SK-N-SH treated with all-trans-retinoic acid at 6 μM for 48 hours (cell line): Measurements from ENCODE around the gene PLD1.

Source experiments
- ATAC-seq: fragments of 200-7000 bp; cut with Tn5 transposase; 3 replicates; pipeline ENCODE4 v1.9.1; 2020; ENCODE audit warnings: mild to moderate bottlenecking, moderate library complexity
- ARNTL ChIP-seq: fragments of 450-650 bp; formaldehyde crosslinking; IDR thresholded peaks from 2 replicates; pipeline ENCODE4 v1.5.0; 2020; ENCODE audit warnings: low read depth, mild to moderate bottlenecking, moderate library complexity, borderline replicate concordance
- BACH2 ChIP-seq: fragments of 250-450 bp; sonication (Bioruptor Pico); IDR thresholded peaks from 2 replicates; pipeline ENCODE4 v1.9.0; 2021; ENCODE audit warnings: mild to moderate bottlenecking, borderline replicate concordance
- CSDC2 ChIP-seq: fragments of 250-450 bp; sonication (Bioruptor Pico); IDR thresholded peaks from 2 replicates; pipeline ENCODE4 v1.5.0; 2020; ENCODE audit warnings: mild to moderate bottlenecking, moderate library complexity
- ESRRG ChIP-seq: fragments of 250-450 bp; sonication (Bioruptor Pico); IDR thresholded peaks from 2 replicates; pipeline ENCODE4 v1.6.1; 2021; ENCODE audit warnings: mild to moderate bottlenecking
- ISL1 ChIP-seq: fragments of 250-450 bp; sonication (Bioruptor Pico); IDR thresholded peaks from 2 replicates; pipeline ENCODE4 v2.1.2; 2022; ENCODE audit warnings: mild to moderate bottlenecking, moderate library complexity
- PPARA ChIP-seq: fragments of 250-450 bp; sonication (Bioruptor Pico); IDR thresholded peaks from 2 replicates; pipeline ENCODE4 v1.5.0; 2020; ENCODE audit warnings: mild to moderate bottlenecking, borderline replicate concordance
- RARB ChIP-seq: fragments of 250-450 bp; sonication (Bioruptor Pico); IDR thresholded peaks from 2 replicates; pipeline ENCODE4 v1.8.0; 2021; ENCODE audit warnings: mild to moderate bottlenecking, moderate library complexity
- SNAI2 ChIP-seq: fragments of 250-450 bp; sonication (Bioruptor Pico); IDR thresholded peaks from 2 replicates; pipeline ENCODE4 v1.5.0; 2020; ENCODE audit warnings: mild to moderate bottlenecking, moderate library complexity
- TCF4 ChIP-seq: fragments of 250-450 bp; sonication (Bioruptor Pico); IDR thresholded peaks from 2 replicates; pipeline ENCODE4 v1.8.0; 2021; ENCODE audit warnings: mild to moderate bottlenecking, moderate library complexity, borderline replicate concordance
- TOX ChIP-seq: fragments of 250-450 bp; sonication (Bioruptor Pico); IDR thresholded peaks from 2 replicates; pipeline ENCODE4 v1.8.0; 2021; ENCODE audit warnings: mild to moderate bottlenecking, moderate library complexity, borderline replicate concordance
- ZC3H10 ChIP-seq: fragments of 250-450 bp; sonication (Bioruptor Pico); IDR thresholded peaks from 2 replicates; pipeline ENCODE4 v1.5.1; 2021; ENCODE audit warnings: mild to moderate bottlenecking, moderate library complexity
- ZFP3 ChIP-seq: fragments of 250-450 bp; sonication (Bioruptor Pico); IDR thresholded peaks from 2 replicates; pipeline ENCODE4 v1.5.0; 2020; ENCODE audit warnings: mild to moderate bottlenecking, moderate library complexity
- ZFP30 ChIP-seq: fragments of 450-650 bp; formaldehyde crosslinking; IDR thresholded peaks from 2 replicates; pipeline ENCODE4 v1.5.0; 2022; ENCODE audit warnings: mild to moderate bottlenecking, moderate library complexity
- ZNF565 ChIP-seq: fragments of 450-650 bp; formaldehyde crosslinking; conservative IDR thresholded peaks from 2 replicates; pipeline ENCODE4 v1.5.0; 2020; ENCODE audit warnings: low read depth, mild to moderate bottlenecking, moderate library complexity
- ZNF70 ChIP-seq: fragments of 450-650 bp; formaldehyde crosslinking; IDR thresholded peaks from 2 replicates; pipeline ENCODE4 v1.5.0; 2020; ENCODE audit warnings: mild to moderate bottlenecking, moderate library complexity
- ZNF8 ChIP-seq: fragments of 450-650 bp; formaldehyde crosslinking; IDR thresholded peaks from 2 replicates; pipeline ENCODE4 v1.5.0; 2020; ENCODE audit warnings: mild to moderate bottlenecking, moderate library complexity
- TF ChIP-seq, protein P1 (sequence below): fragments of 250-450 bp; sonication (Bioruptor Pico); IDR thresholded peaks from 2 replicates; pipeline ENCODE4 v1.5.1; 2021; ENCODE audit warnings: mild to moderate bottlenecking, moderate library complexity
- TF ChIP-seq, protein P2 (sequence below): fragments of 250-450 bp; sonication (Bioruptor Pico); IDR thresholded peaks from 2 replicates; pipeline ENCODE4 v1.8.0; 2021; ENCODE audit warnings: low read depth, mild to moderate bottlenecking, moderate library complexity, borderline replicate concordance
- TF ChIP-seq, protein P3 (sequence below): fragments of 250-450 bp; sonication (Bioruptor Pico); IDR thresholded peaks from 2 replicates; pipeline ENCODE4 v1.5.0; 2020; ENCODE audit warnings: mild to moderate bottlenecking, moderate library complexity
- TF ChIP-seq, protein P4 (sequence below): fragments of 250-450 bp; sonication (Bioruptor Pico); IDR thresholded peaks from 2 replicates; pipeline ENCODE4 v1.8.0; 2020; ENCODE audit warnings: mild to moderate bottlenecking, moderate library complexity, borderline replicate concordance
- TF ChIP-seq, protein P5 (sequence below): fragments of 250-450 bp; sonication (Bioruptor Pico); IDR thresholded peaks from 2 replicates; pipeline ENCODE4 v1.5.1; 2020; ENCODE audit warnings: low read depth, mild to moderate bottlenecking, moderate library complexity

The PLD1 gene

DNA sequence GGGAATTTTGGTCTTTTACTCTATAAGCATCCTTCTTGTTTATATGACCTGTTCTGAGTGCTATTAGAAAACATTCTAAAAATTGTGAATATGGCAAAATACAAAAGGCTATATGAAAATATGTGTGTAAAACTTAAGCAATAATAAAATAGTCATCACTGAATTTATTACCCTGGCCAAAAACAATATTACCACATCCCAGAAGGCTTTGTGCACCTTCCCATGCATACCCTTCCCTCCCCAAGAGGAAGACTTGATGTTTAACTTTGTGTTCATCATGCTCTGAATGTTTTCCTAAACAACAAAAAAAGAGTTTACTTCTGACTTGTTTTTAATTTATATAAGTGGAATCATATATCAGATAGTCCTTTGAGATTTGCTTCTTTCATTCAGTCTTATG is 195.0 kb downstream of the PLD1 start (continued):
- TF ChIP-seq, protein P1, sequence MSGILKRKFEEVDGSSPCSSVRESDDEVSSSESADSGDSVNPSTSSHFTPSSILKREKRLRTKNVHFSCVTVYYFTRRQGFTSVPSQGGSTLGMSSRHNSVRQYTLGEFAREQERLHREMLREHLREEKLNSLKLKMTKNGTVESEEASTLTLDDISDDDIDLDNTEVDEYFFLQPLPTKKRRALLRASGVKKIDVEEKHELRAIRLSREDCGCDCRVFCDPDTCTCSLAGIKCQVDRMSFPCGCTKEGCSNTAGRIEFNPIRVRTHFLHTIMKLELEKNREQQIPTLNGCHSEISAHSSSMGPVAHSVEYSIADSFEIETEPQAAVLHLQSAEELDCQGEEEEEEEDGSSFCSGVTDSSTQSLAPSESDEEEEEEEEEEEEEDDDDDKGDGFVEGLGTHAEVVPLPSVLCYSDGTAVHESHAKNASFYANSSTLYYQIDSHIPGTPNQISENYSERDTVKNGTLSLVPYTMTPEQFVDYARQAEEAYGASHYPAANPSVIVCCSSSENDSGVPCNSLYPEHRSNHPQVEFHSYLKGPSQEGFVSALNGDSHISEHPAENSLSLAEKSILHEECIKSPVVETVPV (CRISPR knock-in tag), result no peak
- no peak for TF ChIP-seq SNAI2 (CRISPR knock-in tag)

DNA sequence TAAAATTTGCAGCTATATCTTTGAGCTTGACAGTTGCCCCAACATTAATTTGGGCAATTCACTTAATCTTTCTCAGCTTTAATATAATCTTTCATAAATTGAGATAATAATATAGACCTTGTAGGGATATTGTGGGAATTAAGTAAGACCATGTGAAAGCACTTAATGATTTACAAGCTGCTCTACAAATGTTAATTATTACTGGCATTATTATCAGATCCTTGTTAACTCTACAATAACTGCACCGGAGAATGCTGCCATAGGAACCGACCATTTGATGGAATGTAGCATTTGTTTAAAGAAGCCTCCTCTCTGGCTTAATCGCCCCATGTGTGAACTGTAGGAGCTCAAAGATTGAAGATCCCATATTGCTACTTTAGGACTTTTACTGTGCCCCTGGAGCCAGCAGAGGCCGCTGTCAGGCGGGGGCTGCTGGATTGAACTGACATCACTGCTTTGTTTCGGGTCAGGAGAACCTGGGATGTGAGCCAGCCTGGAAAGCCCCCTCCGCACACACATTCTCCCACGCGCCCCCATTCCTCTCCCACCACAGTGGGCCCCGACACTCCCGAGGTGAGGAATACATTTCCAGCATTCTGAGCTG is 195.9 kb downstream of the PLD1 start:
- ATAC-seq, result no peak
- no peak for TF ChIP-seq ARNTL (CRISPR knock-in tag)
- no peak for TF ChIP-seq RARB (CRISPR knock-in tag)
- no peak for TF ChIP-seq SNAI2 (CRISPR knock-in tag)
- no peak for TF ChIP-seq TOX (CRISPR knock-in tag)
- TF ChIP-seq ZNF70 (CRISPR knock-in tag), result no peak
- TF ChIP-seq, protein P1 (CRISPR knock-in tag), result no peak
- TF ChIP-seq, protein P2, sequence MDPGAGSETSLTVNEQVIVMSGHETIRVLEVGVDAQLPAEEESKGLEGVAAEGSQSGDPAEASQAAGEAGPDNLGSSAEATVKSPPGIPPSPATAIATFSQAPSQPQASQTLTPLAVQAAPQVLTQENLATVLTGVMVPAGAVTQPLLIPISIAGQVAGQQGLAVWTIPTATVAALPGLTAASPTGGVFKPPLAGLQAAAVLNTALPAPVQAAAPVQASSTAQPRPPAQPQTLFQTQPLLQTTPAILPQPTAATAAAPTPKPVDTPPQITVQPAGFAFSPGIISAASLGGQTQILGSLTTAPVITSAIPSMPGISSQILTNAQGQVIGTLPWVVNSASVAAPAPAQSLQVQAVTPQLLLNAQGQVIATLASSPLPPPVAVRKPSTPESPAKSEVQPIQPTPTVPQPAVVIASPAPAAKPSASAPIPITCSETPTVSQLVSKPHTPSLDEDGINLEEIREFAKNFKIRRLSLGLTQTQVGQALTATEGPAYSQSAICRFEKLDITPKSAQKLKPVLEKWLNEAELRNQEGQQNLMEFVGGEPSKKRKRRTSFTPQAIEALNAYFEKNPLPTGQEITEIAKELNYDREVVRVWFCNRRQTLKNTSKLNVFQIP (CRISPR knock-in tag), result no peak
- TF ChIP-seq, protein P3, sequence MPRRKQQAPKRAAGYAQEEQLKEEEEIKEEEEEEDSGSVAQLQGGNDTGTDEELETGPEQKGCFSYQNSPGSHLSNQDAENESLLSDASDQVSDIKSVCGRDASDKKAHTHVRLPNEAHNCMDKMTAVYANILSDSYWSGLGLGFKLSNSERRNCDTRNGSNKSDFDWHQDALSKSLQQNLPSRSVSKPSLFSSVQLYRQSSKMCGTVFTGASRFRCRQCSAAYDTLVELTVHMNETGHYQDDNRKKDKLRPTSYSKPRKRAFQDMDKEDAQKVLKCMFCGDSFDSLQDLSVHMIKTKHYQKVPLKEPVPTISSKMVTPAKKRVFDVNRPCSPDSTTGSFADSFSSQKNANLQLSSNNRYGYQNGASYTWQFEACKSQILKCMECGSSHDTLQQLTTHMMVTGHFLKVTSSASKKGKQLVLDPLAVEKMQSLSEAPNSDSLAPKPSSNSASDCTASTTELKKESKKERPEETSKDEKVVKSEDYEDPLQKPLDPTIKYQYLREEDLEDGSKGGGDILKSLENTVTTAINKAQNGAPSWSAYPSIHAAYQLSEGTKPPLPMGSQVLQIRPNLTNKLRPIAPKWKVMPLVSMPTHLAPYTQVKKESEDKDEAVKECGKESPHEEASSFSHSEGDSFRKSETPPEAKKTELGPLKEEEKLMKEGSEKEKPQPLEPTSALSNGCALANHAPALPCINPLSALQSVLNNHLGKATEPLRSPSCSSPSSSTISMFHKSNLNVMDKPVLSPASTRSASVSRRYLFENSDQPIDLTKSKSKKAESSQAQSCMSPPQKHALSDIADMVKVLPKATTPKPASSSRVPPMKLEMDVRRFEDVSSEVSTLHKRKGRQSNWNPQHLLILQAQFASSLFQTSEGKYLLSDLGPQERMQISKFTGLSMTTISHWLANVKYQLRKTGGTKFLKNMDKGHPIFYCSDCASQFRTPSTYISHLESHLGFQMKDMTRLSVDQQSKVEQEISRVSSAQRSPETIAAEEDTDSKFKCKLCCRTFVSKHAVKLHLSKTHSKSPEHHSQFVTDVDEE, result no peak
- no peak for TF ChIP-seq ESRRG (CRISPR knock-in tag)
- no peak for TF ChIP-seq TCF4 (CRISPR knock-in tag)
- TF ChIP-seq ISL1, result no peak
- TF ChIP-seq, protein P4, sequence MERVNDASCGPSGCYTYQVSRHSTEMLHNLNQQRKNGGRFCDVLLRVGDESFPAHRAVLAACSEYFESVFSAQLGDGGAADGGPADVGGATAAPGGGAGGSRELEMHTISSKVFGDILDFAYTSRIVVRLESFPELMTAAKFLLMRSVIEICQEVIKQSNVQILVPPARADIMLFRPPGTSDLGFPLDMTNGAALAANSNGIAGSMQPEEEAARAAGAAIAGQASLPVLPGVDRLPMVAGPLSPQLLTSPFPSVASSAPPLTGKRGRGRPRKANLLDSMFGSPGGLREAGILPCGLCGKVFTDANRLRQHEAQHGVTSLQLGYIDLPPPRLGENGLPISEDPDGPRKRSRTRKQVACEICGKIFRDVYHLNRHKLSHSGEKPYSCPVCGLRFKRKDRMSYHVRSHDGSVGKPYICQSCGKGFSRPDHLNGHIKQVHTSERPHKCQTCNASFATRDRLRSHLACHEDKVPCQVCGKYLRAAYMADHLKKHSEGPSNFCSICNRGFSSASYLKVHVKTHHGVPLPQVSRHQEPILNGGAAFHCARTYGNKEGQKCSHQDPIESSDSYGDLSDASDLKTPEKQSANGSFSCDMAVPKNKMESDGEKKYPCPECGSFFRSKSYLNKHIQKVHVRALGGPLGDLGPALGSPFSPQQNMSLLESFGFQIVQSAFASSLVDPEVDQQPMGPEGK, result no peak
- TF ChIP-seq ZC3H10 (CRISPR knock-in tag), result no peak
- no peak for TF ChIP-seq ZNF8 (CRISPR knock-in tag)
- TF ChIP-seq, protein P5, sequence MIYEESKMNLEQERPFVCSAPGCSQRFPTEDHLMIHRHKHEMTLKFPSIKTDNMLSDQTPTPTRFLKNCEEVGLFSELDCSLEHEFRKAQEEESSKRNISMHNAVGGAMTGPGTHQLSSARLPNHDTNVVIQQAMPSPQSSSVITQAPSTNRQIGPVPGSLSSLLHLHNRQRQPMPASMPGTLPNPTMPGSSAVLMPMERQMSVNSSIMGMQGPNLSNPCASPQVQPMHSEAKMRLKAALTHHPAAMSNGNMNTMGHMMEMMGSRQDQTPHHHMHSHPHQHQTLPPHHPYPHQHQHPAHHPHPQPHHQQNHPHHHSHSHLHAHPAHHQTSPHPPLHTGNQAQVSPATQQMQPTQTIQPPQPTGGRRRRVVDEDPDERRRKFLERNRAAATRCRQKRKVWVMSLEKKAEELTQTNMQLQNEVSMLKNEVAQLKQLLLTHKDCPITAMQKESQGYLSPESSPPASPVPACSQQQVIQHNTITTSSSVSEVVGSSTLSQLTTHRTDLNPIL, result no peak
- no peak for TF ChIP-seq BACH2 (CRISPR knock-in tag)
- no peak for TF ChIP-seq PPARA (CRISPR knock-in tag)
- no peak for TF ChIP-seq ZNF565 (CRISPR knock-in tag)
- TF ChIP-seq, all 23 proteins: peak for 0

DNA sequence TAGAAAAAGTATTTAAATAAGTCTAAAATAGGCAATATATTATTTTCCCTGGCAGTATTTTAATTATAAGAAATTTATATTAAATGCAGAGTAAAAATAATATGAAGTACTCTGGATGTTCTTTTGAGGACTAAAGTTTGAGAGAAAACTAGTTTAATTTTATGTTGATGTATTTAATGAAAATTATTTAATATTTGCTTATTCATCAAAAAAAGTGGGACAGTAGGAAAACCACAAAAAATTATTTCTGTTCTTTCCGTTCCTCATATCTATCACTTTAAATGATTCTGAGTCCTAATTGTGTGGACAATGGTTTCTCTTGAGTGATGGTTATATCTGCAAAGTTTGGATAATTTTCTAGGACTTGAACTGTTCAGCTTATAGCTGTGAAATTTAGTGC is 202.8 kb downstream of the PLD1 start:
- no peak for ATAC-seq
- TF ChIP-seq ZFP3 (CRISPR knock-in tag) (no peak), CSDC2 (CRISPR knock-in tag) (no peak), ZFP30 (CRISPR knock-in tag) (no peak), ESRRG (CRISPR knock-in tag) (no peak)
